Progenitor cell of endocrine pancreas (in vitro differentiated cells): Measurements from ENCODE around the gene TANGO6. TPM values are rescaled to one million over a fixed set of nuclear protein-coding genes. Genes with fewer than 3 reads are reported as not detected.

Experiments
- DNase-seq: peaks from one replicate; pipeline ENCODE4 v3.0.0; 2021; ENCODE audit warnings: low spot score; ENCODE audit not compliant: unreplicated experiment
- H3K27ac Mint-ChIP-seq: 2 replicates; pipeline ENCODE4 v1.8.0; 2021; ENCODE audit warnings: mild to moderate bottlenecking, moderate library complexity, mixed read lengths
- H3K27me3 Mint-ChIP-seq: 2 replicates; pipeline ENCODE4 v1.8.0; 2021; ENCODE audit warnings: mixed read lengths
- H3K36me3 Mint-ChIP-seq: 2 replicates; pipeline ENCODE4 v1.8.0; 2022; ENCODE audit warnings: mixed read lengths; ENCODE audit not compliant: insufficient read depth
- H3K4me1 Mint-ChIP-seq: 2 replicates; pipeline ENCODE4 v1.8.0; 2021; ENCODE audit warnings: low read depth, mixed read lengths
- H3K4me3 Mint-ChIP-seq: 2 replicates; pipeline ENCODE4 v1.8.0; 2021; ENCODE audit warnings: low read depth, mild to moderate bottlenecking, moderate library complexity, mixed read lengths
- H3K9me3 Mint-ChIP-seq: 2 replicates; pipeline ENCODE4 v1.8.0; 2021; ENCODE audit warnings: low read depth, mixed read lengths
- CTCF ChIP-seq: fragments of 200-600 bp; sonication (generic); IDR thresholded peaks from one replicate; pipeline ENCODE4 v1.5.0; 2021; ENCODE audit warnings: antibody characterized with exemption, mild to moderate bottlenecking; ENCODE audit not compliant: unreplicated experiment
- total RNA-seq: library from RNA; stranded (reverse); gene quantifications from 2 replicates; pipeline ENCODE4 v1.2.1, GENCODE V29; 2021

The TANGO6 gene
- total RNA-seq, 1 donor from 2014 or later = 14.8 TPM

GRCh38 chr16:68892214-68892613, 48.9 kb downstream of the TANGO6 start:
- Mint-ChIP-seq H3K4me3 (no peak overlapping the region), H3K27me3 (no peaks in the 10 kb centered on the region), H3K36me3 (peaks cover 3% of the 10 kb centered on the region), H3K9me3 (no peaks in the 10 kb centered on the region), H3K27ac (no peak overlapping the region), H3K4me1 (peaks cover 9% of the 10 kb centered on the region)
- TF ChIP-seq CTCF = no peak
- DNase-seq = no peak

GRCh38 chr16:68892898-68893297, 49.6 kb downstream of the TANGO6 start:
- H3K27me3 Mint-ChIP-seq = no peaks in the 10 kb centered on the region
- no peak for TF ChIP-seq CTCF

GRCh38 chr16:68893710-68894705, 50.7 kb downstream of the TANGO6 start:
- H3K4me3 Mint-ChIP-seq = no peak overlapping the region
- H3K4me1 Mint-ChIP-seq = peaks cover 9% of the 10 kb centered on the region
- no peaks in the 10 kb centered on the region for H3K27me3 Mint-ChIP-seq
- no peaks in the 10 kb centered on the region for H3K9me3 Mint-ChIP-seq
- no peak overlapping the region for H3K27ac Mint-ChIP-seq
- H3K36me3 Mint-ChIP-seq = peaks cover 3% of the 10 kb centered on the region
- no peak for TF ChIP-seq CTCF
- DNase-seq = peak; percentile 41

More at GRCh38 chr16:68892898-68893297, 49.6 kb downstream of the TANGO6 start:
- Mint-ChIP-seq H3K4me1 (peaks cover 9% of the 10 kb centered on the region), H3K27ac (no peak overlapping the region), H3K36me3 (peaks cover 3% of the 10 kb centered on the region), H3K9me3 (no peaks in the 10 kb centered on the region), H3K4me3 (no peak overlapping the region)
- no peak for DNase-seq

GRCh38 chr16:68894714-68895113, 51.4 kb downstream of the TANGO6 start:
- H3K4me1 Mint-ChIP-seq = peaks cover 9% of the 10 kb centered on the region
- no peak for DNase-seq
- H3K9me3 Mint-ChIP-seq = no peaks in the 10 kb centered on the region
- H3K4me3 Mint-ChIP-seq = no peak overlapping the region
- no peak overlapping the region for H3K27ac Mint-ChIP-seq
- peaks cover 3% of the 10 kb centered on the region for H3K36me3 Mint-ChIP-seq
- TF ChIP-seq CTCF = no peak
- H3K27me3 Mint-ChIP-seq = no peaks in the 10 kb centered on the region

- no peak for DNase-seq
- Mint-ChIP-seq H3K4me1 (peaks cover 7% of the 10 kb centered on the region), H3K9me3 (no peaks in the 10 kb centered on the region), H3K4me3 (no peak overlapping the region), H3K27me3 (no peaks in the 10 kb centered on the region), H3K27ac (no peak overlapping the region), H3K36me3 (peaks cover under 1% of the 10 kb centered on the region)
- TF ChIP-seq CTCF = no peak
Measured at GRCh38 chr16:68898026-68898425, 54.7 kb downstream of the TANGO6 start.
